Kidney (tissue), 14 donors: ENCODE measurements around the gene CD4. TPM values are rescaled to one million over a fixed set of nuclear protein-coding genes. Genes with fewer than 3 reads are reported as not detected.
A peak's percentile ranks its signal among the peaks of the same experiment; 100 is the strongest.

ENCODE experiments used
- DNase-seq, 5 donors: peaks; one replicate each; pipeline ENCODE4 v3.0.0-alpha.2; 2013 to 2020
- FAIRE-seq: peaks from 2 replicates; lab custom pipeline; 2012; peaks lifted over from hg19 to GRCh38; lab: Jason Lieb, UNC
- H3K27ac ChIP-seq, 2 donors: one replicate each; pipeline ENCODE4 v1.7.0; 2013; ENCODE audit warnings: low read depth in 2 of 2, low read length in 2 of 2, inconsistent platforms in 1 of 2
- H3K27me3 ChIP-seq: one replicate; pipeline ENCODE4 v1.7.1; 2013; ENCODE audit warnings: low read length, inconsistent platforms; ENCODE audit not compliant: control insufficient read depth, insufficient read depth
- H3K36me3 ChIP-seq, 3 donors: one replicate each; pipeline versions ENCODE4 v1.7.0 to v1.7.1; 2013; ENCODE audit warnings: low read length in 3 of 3, control low read depth in 1 of 3, inconsistent platforms in 1 of 3; ENCODE audit not compliant: insufficient read depth in 3 of 3, control insufficient read depth in 2 of 3
- H3K4me1 ChIP-seq, 3 donors: one replicate each; pipeline versions ENCODE4 v1.7.0 to v1.7.1; 2013; ENCODE audit warnings: low read length in 3 of 3, inconsistent platforms in 1 of 3, low read depth in 1 of 3; ENCODE audit not compliant: control insufficient read depth in 2 of 3, insufficient read depth in 2 of 3
- H3K4me3 ChIP-seq, 3 donors: one replicate each; pipeline versions ENCODE4 v1.7.0 to v1.8.1; 2013; ENCODE audit warnings: low read length in 3 of 3, control low read depth in 1 of 3, inconsistent platforms in 1 of 3
- H3K9ac ChIP-seq, 3 donors: one replicate each; pipeline versions ENCODE4 v1.7.0 to v1.7.1; 2013; ENCODE audit warnings: low read length in 3 of 3, control low read depth in 1 of 3, inconsistent platforms in 1 of 3
- H3K9me3 ChIP-seq, 3 donors: one replicate each; pipeline versions ENCODE4 v1.7.0 to v1.7.1; 2013; ENCODE audit warnings: low read length in 3 of 3, control low read depth in 1 of 3, inconsistent platforms in 1 of 3; ENCODE audit not compliant: control insufficient read depth in 2 of 3, insufficient read depth in 1 of 3
- CTCF ChIP-seq: IDR thresholded peaks from 3 replicates; pipeline ENCODE4 v1.5.1; 2012; ENCODE audit warnings: mild to moderate bottlenecking, moderate library complexity, borderline replicate concordance; ENCODE audit not compliant: insufficient read depth; ENCODE audit errors: extremely low read depth
- intact Hi-C: fragments of 100-400 bp; cut with DNase I; formaldehyde crosslinking; loops from one replicate; pipeline ENCODE4 v1.11.1; 2022
- polyA plus RNA-seq: library from polyadenylated mRNA; stranded (reverse); fragments of 350-450 nt; fragmentation: Illumina TruSeq; extraction: RNeasy Lipid Tissue Mini Kit (QIAGEN cat#74804); gene quantifications from one replicate; pipeline ENCODE4 v1.2.3, GENCODE V29; 2014; ENCODE audit warnings: low read depth, low replicate concordance; ENCODE audit not compliant: insufficient read depth
- total RNA-seq: library from RNA; stranded (reverse); fragmentation: NEBNext Ultra II Directional; extraction: Animal tissue kit (Norgen Biotek cat#: 25700); gene quantifications from one replicate; pipeline ENCODE4 v1.2.1, GENCODE V29; 2021
- donor health status: control.
- donor health status: control.
- donor health status: control.
- donor health status: control.
- donor health status: control.
- donor health status: DM: yes; HTN: yes; CAD: no.
- donor health status: Normal renal cell carcinoma (clear cell type).

Gene CD4
- total and polyA plus RNA-seq, 2 donors from 2014 or later, result 12.2 to 38.1 TPM

- peaks cover 0 to 23% (median 0%) of the 10 kb centered on the region in 3 donors for H3K4me1 ChIP-seq
- no peaks in the 10 kb centered on the region for H3K9me3 ChIP-seq
- no peak overlapping the region for H3K4me3 ChIP-seq
- H3K36me3 ChIP-seq, result no peaks in the 10 kb centered on the region
- intact Hi-C loops, result loop anchor here (10.0 kb wide), 1 partner anchor 72 kb away; the partner anchor contains the start of gene MLF2
- H3K9ac ChIP-seq, result no peak overlapping the region
- H3K27me3 ChIP-seq, result no peaks in the 10 kb centered on the region
- TF ChIP-seq CTCF, result no peak
- no peak for FAIRE-seq
- no peak overlapping the region for H3K27ac ChIP-seq
- DNase-seq, result peak in 2 of 5 donors; percentile 67 to 79
Observed at GRCh38 chr12:6826734-6827436, 37.6 kb downstream of the CD4 start.

GRCh38 chr12:6827437-6827911 is 38.1 kb downstream of the CD4 start:
- intact Hi-C loops, result loop anchor here (10.0 kb wide), 1 partner anchor 73 kb away; the partner anchor contains the start of gene MLF2
- DNase-seq, result peak; percentile 91 to 96 (median 94)
- FAIRE-seq, result no peak
- Histone ChIP-seq H3K9ac (no peak overlapping the region), H3K9me3 (no peaks in the 10 kb centered on the region), H3K4me3 (no peak overlapping the region), H3K27me3 (no peaks in the 10 kb centered on the region), H3K4me1 (peaks cover 0 to 17% (median 0%) of the 10 kb centered on the region in 3 donors), H3K27ac (no peak overlapping the region), H3K36me3 (no peaks in the 10 kb centered on the region)
- no peak for TF ChIP-seq CTCF

- peak within 1 kb of the TSS; percentile 59 to 80 (median 68) for H3K9ac ChIP-seq
- TF ChIP-seq CTCF, result no peak
- peak within 1 kb of the TSS; percentile 20 to 67 for H3K27ac ChIP-seq
- peak within 1 kb of the TSS; percentile 47 to 81 (median 79) for H3K4me3 ChIP-seq
- peaks cover 0 to 17% (median 0%) of the 10 kb centered on the region in 3 donors for H3K4me1 ChIP-seq
- H3K9me3 ChIP-seq, result no peaks in the 10 kb centered on the region
- FAIRE-seq, result no peak
- peak; percentile 71 to 86 (median 84) for DNase-seq
- no peaks in the 10 kb centered on the region for H3K36me3 ChIP-seq
- no peaks in the 10 kb centered on the region for H3K27me3 ChIP-seq
- intact Hi-C loops, result loop anchor here (10.0 kb wide), 1 partner anchor 73 kb away; the partner anchor contains the start of gene MLF2
Observed at GRCh38 chr12:6827982-6828780, 38.9 kb downstream of the CD4 start, which contains the start of gene P3H3. P3H3 (plus strand) TSS chr12:6828407; CDS start chr12:6828441, 34 bp downstream.
